IMR-90 (cell line): ENCODE measurements around the gene AGGF1. TPM values are rescaled to one million over a fixed set of nuclear protein-coding genes. Genes with fewer than 3 reads are reported as not detected.

Experiments
- ATAC-seq: fragments of 200-7000 bp; cut with Tn5 transposase; 2 replicates; pipeline ENCODE4 v1.9.1; 2020; ENCODE audit warnings: low read depth, mild to moderate bottlenecking, moderate library complexity
- BruUV-seq: library from RNA; stranded (reverse); fragments of 400-500 nt; replicated peaks from 2 replicates; lab custom pipeline; 2021; lab: Mats Ljungman, UMichigan
- CTCF ChIA-PET: fragments of 300-600 bp; formaldehyde crosslinking; extraction: SDS; loops from one replicate; lab custom pipeline; 2021; ENCODE audit warnings: antibody characterized with exemption; lab: Yijun Ruan, JAX
- POLR2A ChIA-PET: fragments of 300-600 bp; sonication (Branson Sonifier 250); formaldehyde crosslinking; loops from one replicate; lab custom pipeline; 2022; ENCODE audit warnings: antibody characterized with exemption; ENCODE audit not compliant: unreplicated experiment; lab: Charles Lee
- DNase-seq: peaks from one replicate; pipeline ENCODE4 v3.0.0; 2013
- H2AFZ ChIP-seq: replicated peaks from 2 replicates; pipeline ENCODE3; 2013; ENCODE audit warnings: low read length, mild to moderate bottlenecking; ENCODE audit not compliant: poor library complexity
- H2AK5ac ChIP-seq: 2 replicates; pipeline ENCODE4 v1.6.1; 2013; ENCODE audit warnings: low read depth, low read length, inconsistent platforms
- H2AK9ac ChIP-seq: replicated peaks from 2 replicates; pipeline ENCODE3; 2013; ENCODE audit warnings: mild to moderate bottlenecking, low read depth, low read length, moderate library complexity; ENCODE audit not compliant: poor library complexity
- H2BK120ac ChIP-seq: 2 replicates; pipeline ENCODE4 v1.6.1; 2013; ENCODE audit warnings: low read depth, low read length, inconsistent platforms
- H2BK15ac ChIP-seq: 3 replicates; pipeline ENCODE4 v1.6.1; 2013; ENCODE audit warnings: low read depth, low read length, inconsistent platforms
- H2BK20ac ChIP-seq: 2 replicates; pipeline ENCODE4 v1.6.1; 2013; ENCODE audit warnings: low read depth, mild to moderate bottlenecking, inconsistent platforms, low read length, moderate library complexity
- H2BK5ac ChIP-seq: 2 replicates; pipeline ENCODE4 v1.6.1; 2013; ENCODE audit warnings: mild to moderate bottlenecking, low read depth, low read length, inconsistent platforms; ENCODE audit not compliant: poor library complexity, severe bottlenecking
- H3K14ac ChIP-seq: replicated peaks from 2 replicates; pipeline ENCODE4 v1.6.1; 2013; ENCODE audit warnings: low read depth, low read length, inconsistent platforms
- H3K18ac ChIP-seq: 2 replicates; pipeline ENCODE4 v1.6.1; 2013; ENCODE audit warnings: low read depth, low read length, control low read depth
- H3K23ac ChIP-seq: 2 replicates; pipeline ENCODE4 v1.6.1; 2013; ENCODE audit warnings: low read depth, low read length, inconsistent platforms
- H3K27ac ChIP-seq: 2 replicates; pipeline ENCODE4 v1.5.1; 2013; ENCODE audit warnings: mild to moderate bottlenecking, control low read depth, low read length; ENCODE audit not compliant: insufficient read depth
- H3K27me3 ChIP-seq: 2 replicates; pipeline ENCODE4 v1.6.1; 2013; ENCODE audit warnings: low read length; ENCODE audit not compliant: control insufficient read depth, insufficient read depth
- H3K36me3 ChIP-seq: 2 replicates; pipeline ENCODE4 v1.6.1; 2013; ENCODE audit warnings: low read length, mixed read lengths; ENCODE audit not compliant: control insufficient read depth, insufficient read depth
- H3K4ac ChIP-seq: 2 replicates; pipeline ENCODE4 v1.6.1; 2013; ENCODE audit warnings: low read depth, low read length, inconsistent platforms
- H3K4me1 ChIP-seq: 2 replicates; pipeline ENCODE4 v1.6.1; 2013; ENCODE audit warnings: low read length, mixed read lengths; ENCODE audit not compliant: control insufficient read depth, insufficient read depth
- H3K4me2 ChIP-seq: 2 replicates; pipeline ENCODE4 v1.6.1; 2013; ENCODE audit warnings: low read depth, mild to moderate bottlenecking, control low read depth, low read length, moderate library complexity
- H3K4me3 ChIP-seq: 2 replicates; pipeline ENCODE4 v1.5.1; 2013; ENCODE audit warnings: low read depth, mild to moderate bottlenecking, control low read depth, low read length, moderate library complexity; ENCODE audit not compliant: insufficient read depth
- H3K56ac ChIP-seq: 2 replicates; pipeline ENCODE4 v1.6.1; 2013; ENCODE audit warnings: low read length, inconsistent platforms; ENCODE audit not compliant: insufficient read depth; ENCODE audit errors: extremely low read depth
- H3K79me1 ChIP-seq, 2 experiments: 2 replicates each; pipeline ENCODE4 v1.6.1; 2013; ENCODE audit warnings: low read length in 2 of 2, inconsistent platforms in 1 of 2, low read depth in 1 of 2
- H3K9ac ChIP-seq: 2 replicates; pipeline ENCODE4 v1.6.1; 2013; ENCODE audit warnings: low read depth, low read length, control low read depth
- H3K9me1 ChIP-seq: 2 replicates; pipeline ENCODE4 v1.6.1; 2013; ENCODE audit warnings: low read length, inconsistent platforms; ENCODE audit not compliant: insufficient read depth
- H3K9me3 ChIP-seq: 2 replicates; pipeline ENCODE4 v1.6.1; 2013; ENCODE audit warnings: low read length; ENCODE audit not compliant: control insufficient read depth, insufficient read depth
- H4K20me1 ChIP-seq: 2 replicates; pipeline ENCODE4 v1.6.1; 2013; ENCODE audit warnings: low read length, inconsistent platforms; ENCODE audit not compliant: insufficient read depth
- H4K5ac ChIP-seq: 2 replicates; pipeline ENCODE4 v1.6.1; 2013; ENCODE audit warnings: mild to moderate bottlenecking, low read depth, low read length, control low read depth
- H4K8ac ChIP-seq, 2 experiments: 2 replicates each; pipeline ENCODE4 v1.6.1; 2013; ENCODE audit warnings: low read depth in 2 of 2, low read length in 2 of 2, control low read depth in 1 of 2, inconsistent platforms in 1 of 2
- H4K91ac ChIP-seq: 2 replicates; pipeline ENCODE4 v1.6.1; 2013; ENCODE audit warnings: low read depth, low read length, inconsistent platforms; ENCODE audit not compliant: insufficient read depth
- FOS ChIP-seq: fragments of 150-350 bp; IDR thresholded peaks from 2 replicates; pipeline ENCODE4 v1.6.1; 2016; ENCODE audit warnings: low read depth, low read length
- RCOR1 ChIP-seq: IDR thresholded peaks from 2 replicates; pipeline ENCODE4 v1.6.1; 2012; ENCODE audit warnings: mild to moderate bottlenecking, low read length, improper control_type of control experiment; ENCODE audit not compliant: insufficient replicate concordance
- RFX5 ChIP-seq: IDR thresholded peaks from 2 replicates; pipeline ENCODE4 v1.8.0; 2012; ENCODE audit warnings: low read depth, mild to moderate bottlenecking, low read length, moderate library complexity
- WGBS, 2 experiments: methylation state at CpG; one replicate each; pipeline versions ENCODE4 v1.1.5 to v1.1.7; 2013; ENCODE audit warnings: missing lambda C conversion rate in 2 of 2; ENCODE audit not compliant: insufficient read length in 1 of 2; ENCODE audit errors: extremely low coverage in 2 of 2; 5-methylcytosine and 5-hydroxymethylcytosine counted together
- dilution Hi-C: fragments of 300-500 bp; cut with HindIII; formaldehyde crosslinking; loops from one replicate; pipeline ENCODE4 v1.14.3; 2018; ENCODE audit warnings: low sequenced_read_pairs; ENCODE audit not compliant: unreplicated experiment
- in situ Hi-C: fragments of 300-500 bp; cut with MboI; formaldehyde crosslinking; loops from 3 replicates; pipeline ENCODE4 v1.14.3; 2019; ENCODE audit warnings: low sequenced_read_pairs, inconsistent platforms, mixed read lengths
- intact Hi-C: fragments of 100-400 bp; cut with micrococcal nuclease; formaldehyde crosslinking; loops from 2 replicates; pipeline ENCODE4 v1.10.0; 2022
- polyA plus RNA-seq, 3 experiments: library from polyadenylated mRNA; depleted of rRNA; stranded (reverse); fragments of >200 nt; gene quantifications; 2 replicates each; pipeline ENCODE4 v1.2.3, GENCODE V29; 2012; ENCODE audit warnings: low replicate concordance in 1 of 3
- total RNA-seq: library from RNA; depleted of rRNA; stranded (reverse); fragments of >200 nt; gene quantifications from 2 replicates; pipeline ENCODE4 v1.2.3, GENCODE V29; 2012

Gene AGGF1
- total and polyA plus RNA-seq, 2 of the 4 experiments (the other 2 are of a cell fraction): 7.3 to 8.4 TPM

DNA sequence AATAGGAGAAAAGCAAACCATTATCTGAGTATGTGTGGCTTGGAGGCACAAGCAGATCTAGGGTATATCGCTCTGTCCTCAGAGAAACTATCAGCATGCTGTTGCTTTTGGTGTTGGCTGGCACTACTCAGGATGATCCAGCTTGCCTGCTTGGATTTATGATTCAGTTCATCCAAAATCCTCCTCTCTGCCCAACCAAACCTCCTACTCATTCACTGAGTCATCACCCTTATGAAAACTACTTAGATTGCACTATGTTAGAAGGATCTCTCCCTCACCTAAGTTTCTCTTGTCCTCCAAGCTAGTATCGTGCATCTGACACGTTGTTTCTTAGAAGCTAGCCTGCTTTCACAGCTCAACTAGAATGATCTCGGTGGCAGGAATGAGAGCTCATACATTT lies 71.1 kb downstream of the AGGF1 start:
- H3K4ac ChIP-seq: no peak overlapping the region
- H4K5ac ChIP-seq: no peak overlapping the region
- H3K23ac ChIP-seq: no peak overlapping the region
- no peak overlapping the region for H3K14ac ChIP-seq
- H3K27me3 ChIP-seq: peaks cover 1% of the 10 kb centered on the region; the same call in 1 of the 2 replicates
- H3K18ac ChIP-seq: no peak overlapping the region
- no peaks in the 10 kb centered on the region for H3K9me3 ChIP-seq
- no peak overlapping the region for H3K9ac ChIP-seq
- no peak overlapping the region for H2BK15ac ChIP-seq
- no peak overlapping the region for H2AFZ ChIP-seq
- 0 out of 2 replicates have a peak, but pooled peaks cover 1% of the 10 kb centered on the region for H3K4me1 ChIP-seq
- POLR2A ChIA-PET: no interaction called here
- CTCF ChIA-PET: interaction anchor here (0.9 kb wide), 1 partner anchor 24 kb away, joined by 4 read pairs; no protein-coding TSS in a partner anchor
- intact Hi-C loops (no loop called here), dilution Hi-C loops (no loop called here), in situ Hi-C loops (no loop called here)
- peak; percentile 27; the same call in 1 of the 2 replicates for TF ChIP-seq FOS
- TF ChIP-seq RFX5: no peak
- no peak for TF ChIP-seq RCOR1
- H3K56ac ChIP-seq: no peak overlapping the region
- H2BK120ac ChIP-seq: no peak overlapping the region
- no TSS peak for BruUV-seq
- no peaks in the 10 kb centered on the region for H3K79me1 ChIP-seq
- H2AK9ac ChIP-seq: no peak overlapping the region
- DNase-seq (peak; percentile 71), ATAC-seq (peak; percentile 93)
- 80% methylated on average over 1 of the region's 4 CpGs; no CpG with 5 or more reads in 1 of the 2 experiments for WGBS, 2 experiments
- no peak overlapping the region for H3K4me2 ChIP-seq
- H3K9me1 ChIP-seq: no peaks in the 10 kb centered on the region
- H3K4me3 ChIP-seq: no peak overlapping the region
- H3K36me3 ChIP-seq: no peaks in the 10 kb centered on the region
- no peak overlapping the region for H4K91ac ChIP-seq
- no peak overlapping the region for H2BK20ac ChIP-seq
- no peak overlapping the region for H4K8ac ChIP-seq
- H2AK5ac ChIP-seq: no peak overlapping the region
- no peak overlapping the region for H3K27ac ChIP-seq
- H2BK5ac ChIP-seq: no peak overlapping the region
- no peaks in the 10 kb centered on the region for H4K20me1 ChIP-seq
